Nephron (organoid): ENCODE data around the gene C1R.
A peak's percentile ranks its signal among the peaks of the same experiment; 100 is the strongest.
"Not testable (repeated sequence)": the region's sequence is repeated elsewhere in the genome, so short reads cannot be mapped to it uniquely, and the experiment has no call there.

Experiments
- H3K27ac Mint-ChIP-seq, 3 experiments: 2 replicates each; pipeline ENCODE4 v1.8.0; 2020; ENCODE audit warnings: mixed read lengths in 3 of 3, mild to moderate bottlenecking in 2 of 3, moderate library complexity in 1 of 3
- H3K27me3 Mint-ChIP-seq: 2 replicates; pipeline ENCODE4 v1.8.0; 2021; ENCODE audit warnings: low read depth, mild to moderate bottlenecking, moderate library complexity, mixed read lengths
- H3K36me3 Mint-ChIP-seq: 2 replicates; pipeline ENCODE4 v1.8.0; 2020; ENCODE audit warnings: low read depth, mixed read lengths
- H3K4me1 Mint-ChIP-seq: 2 replicates; pipeline ENCODE4 v1.8.0; 2020; ENCODE audit warnings: mixed read lengths
- H3K4me3 Mint-ChIP-seq, 3 experiments: 2 replicates each; pipeline ENCODE4 v1.8.0; 2020; ENCODE audit warnings: mild to moderate bottlenecking in 3 of 3, mixed read lengths in 3 of 3, moderate library complexity in 2 of 3
- H3K9me3 Mint-ChIP-seq: 2 replicates; pipeline ENCODE4 v1.8.0; 2020; ENCODE audit warnings: mixed read lengths
- CTCF ChIP-seq, 3 experiments: fragments of 200-600 bp; sonication (generic); IDR thresholded peaks; one replicate each; pipeline ENCODE4 v1.5.0; 2021; ENCODE audit warnings: antibody characterized with exemption in 3 of 3; ENCODE audit not compliant: unreplicated experiment in 3 of 3

Gene C1R

GRCh38 chr12:7058163-7058845, 33.9 kb downstream of the C1R start:
- Mint-ChIP-seq H3K36me3 (no peaks in the 10 kb centered on the region), H3K27me3 (peaks cover 8% of the 10 kb centered on the region), H3K27ac (peak overlapping the region in 1 of 3 experiments; percentile 8), H3K4me3 (no peak overlapping the region), H3K9me3 (peaks cover 4% of the 10 kb centered on the region), H3K4me1 (peaks cover 8% of the 10 kb centered on the region)
- no peak for TF ChIP-seq CTCF (IDR thresholded peaks at IDR 0.05; ENCODE audit: unreplicated experiment in 3 of 3)

- Mint-ChIP-seq H3K27me3 (peaks cover 11% of the 10 kb centered on the region), H3K9me3 (peaks cover 13% of the 10 kb centered on the region)
- H3K4me3 Mint-ChIP-seq, H3K4me1 Mint-ChIP-seq, H3K36me3 Mint-ChIP-seq, H3K27ac Mint-ChIP-seq: not testable (repeated sequence)
Measured at GRCh38 chr12:7055736-7056135, 36.5 kb downstream of the C1R start.

- Mint-ChIP-seq H3K4me3 (no peak overlapping the region), H3K36me3 (no peaks in the 10 kb centered on the region), H3K4me1 (no peaks in the 10 kb centered on the region), H3K27ac (no peak overlapping the region), H3K27me3 (peaks cover 11% of the 10 kb centered on the region), H3K9me3 (peaks cover 17% of the 10 kb centered on the region)
- TF ChIP-seq CTCF (IDR thresholded peaks at IDR 0.05; ENCODE audit: unreplicated experiment in 3 of 3), result no peak
Measured at GRCh38 chr12:7054925-7055324, 37.3 kb downstream of the C1R start.

GRCh38 chr12:7049973-7050372, 42.3 kb downstream of the C1R start:
- peaks cover 17% of the 10 kb centered on the region for H3K9me3 Mint-ChIP-seq
- H3K4me3 Mint-ChIP-seq, H3K27me3 Mint-ChIP-seq, H3K36me3 Mint-ChIP-seq, H3K4me1 Mint-ChIP-seq, H3K27ac Mint-ChIP-seq: not testable (repeated sequence)

GRCh38 chr12:7049445-7049951, 42.7 kb downstream of the C1R start:
- H3K27me3 Mint-ChIP-seq, H3K4me1 Mint-ChIP-seq, H3K4me3 Mint-ChIP-seq, H3K36me3 Mint-ChIP-seq, H3K27ac Mint-ChIP-seq: not testable (repeated sequence)
- H3K9me3 Mint-ChIP-seq, result peaks cover 15% of the 10 kb centered on the region

GRCh38 chr12:7047306-7047705, 44.9 kb downstream of the C1R start:
- TF ChIP-seq CTCF (IDR thresholded peaks at IDR 0.05; ENCODE audit: unreplicated experiment in 3 of 3), result no peak
- peaks cover 13% of the 10 kb centered on the region for H3K9me3 Mint-ChIP-seq

GRCh38 chr12:7046383-7047105, 45.7 kb downstream of the C1R start:
- Mint-ChIP-seq H3K9me3 (peaks cover 12% of the 10 kb centered on the region), H3K36me3 (no peaks in the 10 kb centered on the region), H3K4me1 (no peaks in the 10 kb centered on the region), H3K27ac (no peak overlapping the region), H3K4me3 (no peak overlapping the region), H3K27me3 (no peaks in the 10 kb centered on the region)
- TF ChIP-seq CTCF (IDR thresholded peaks at IDR 0.05; ENCODE audit: unreplicated experiment in 3 of 3), result no peak

More at GRCh38 chr12:7047306-7047705, 44.9 kb downstream of the C1R start:
- H3K27ac Mint-ChIP-seq, result no peak overlapping the region
- H3K4me1 Mint-ChIP-seq, result no peaks in the 10 kb centered on the region
- H3K27me3 Mint-ChIP-seq, result peaks cover 4% of the 10 kb centered on the region
- H3K36me3 Mint-ChIP-seq, result no peaks in the 10 kb centered on the region
- H3K4me3 Mint-ChIP-seq, result no peak overlapping the region
